Panc1 (cell line): ENCODE data around the gene PCIF1. TPM values are rescaled to one million over a fixed set of nuclear protein-coding genes. Genes with fewer than 3 reads are reported as not detected.

Experiments
- ATAC-seq: fragments of 200-7000 bp; cut with Tn5 transposase; 2 replicates; pipeline ENCODE4 v1.9.1; 2020; ENCODE audit warnings: mild to moderate bottlenecking, moderate library complexity
- BruUV-seq: library from RNA; stranded (reverse); fragments of 400-500 nt; replicated peaks from 2 replicates; lab custom pipeline; 2021; lab: Mats Ljungman, UMichigan
- CTCF ChIA-PET: fragments of 300-600 bp; sonication (Branson Sonifier 250); formaldehyde crosslinking; loops from one replicate; lab custom pipeline; 2022; ENCODE audit warnings: antibody characterized with exemption; lab: Charles Lee
- POLR2A ChIA-PET: fragments of 300-600 bp; sonication (Branson Sonifier 250); formaldehyde crosslinking; loops from one replicate; lab custom pipeline; 2022; ENCODE audit warnings: antibody characterized with exemption; lab: Charles Lee
- DNase-seq: peaks from one replicate; pipeline ENCODE4 v3.0.0-alpha.2; 2010; ENCODE audit warnings: low read depth, low spot score
- H3K27ac ChIP-seq: 2 replicates; pipeline ENCODE4 v1.5.1; 2011; ENCODE audit warnings: mild to moderate bottlenecking, low read length, inconsistent platforms
- H3K27me3 ChIP-seq: fragments of 200-500 bp; sonication (Bioruptor generic); 2 replicates; pipeline ENCODE4 v1.6.0; 2014; ENCODE audit warnings: low read length, inconsistent platforms; ENCODE audit not compliant: control insufficient read depth, insufficient read depth
- H3K36me3 ChIP-seq: fragments of 200-500 bp; sonication (Bioruptor generic); 2 replicates; pipeline ENCODE4 v1.5.1; 2014; ENCODE audit warnings: inconsistent platforms, mild to moderate bottlenecking, low read length, moderate library complexity; ENCODE audit not compliant: control insufficient read depth, insufficient read depth
- H3K4me1 ChIP-seq: 2 replicates; pipeline ENCODE4 v1.5.1; 2011; ENCODE audit warnings: inconsistent platforms, mild to moderate bottlenecking, low read length, moderate library complexity; ENCODE audit not compliant: control insufficient read depth, insufficient read depth
- H3K4me3 ChIP-seq, 2 experiments: 2 replicates each; pipeline ENCODE4 v1.5.1; 2011 to 2012; ENCODE audit warnings: low read depth in 2 of 2, low read length in 2 of 2, mild to moderate bottlenecking in 2 of 2, inconsistent platforms in 1 of 2, moderate library complexity in 1 of 2
- H3K9me3 ChIP-seq: fragments of 200-500 bp; sonication (Bioruptor generic); 2 replicates; pipeline ENCODE4 v1.5.1; 2014; ENCODE audit warnings: low read depth, mild to moderate bottlenecking, inconsistent platforms, low read length, moderate library complexity; ENCODE audit not compliant: control insufficient read depth, insufficient read depth
- CTCF ChIP-seq: fragments of 450-650 bp; IDR thresholded peaks from 2 replicates; pipeline ENCODE4 v1.5.1; 2017; ENCODE audit warnings: mild to moderate bottlenecking
- POLR2AphosphoS5 ChIP-seq: IDR thresholded peaks from 2 replicates; pipeline ENCODE4 v1.6.1; 2012; ENCODE audit warnings: mild to moderate bottlenecking, low read depth, low read length, moderate library complexity
- REST ChIP-seq, 2 experiments: IDR thresholded peaks; 2 replicates each; pipeline ENCODE4 v1.6.1; 2011 to 2012; ENCODE audit warnings: low read depth in 2 of 2, control low read depth in 1 of 2, low read length in 1 of 2, mild to moderate bottlenecking in 1 of 2, moderate library complexity in 1 of 2; ENCODE audit not compliant: insufficient read depth in 1 of 2
- SIN3A ChIP-seq: IDR thresholded peaks from 2 replicates; pipeline ENCODE4 v1.6.1; 2012; ENCODE audit warnings: low read depth, mild to moderate bottlenecking, low read length, moderate library complexity, borderline replicate concordance; ENCODE audit not compliant: insufficient read depth
- TCF7L2 ChIP-seq: IDR thresholded peaks from 2 replicates; pipeline ENCODE4 v1.6.1; 2011; ENCODE audit warnings: mild to moderate bottlenecking, low read depth, low read length, inconsistent platforms
- in situ Hi-C: cut with HindIII; loops from 2 replicates; pipeline ENCODE4 v1.10.0; 2016; ENCODE audit warnings: low sequenced_read_pairs, low pct_unique_long_range_greater_than_20kb
- intact Hi-C: fragments of 100-400 bp; cut with micrococcal nuclease; formaldehyde crosslinking; loops from one replicate; pipeline ENCODE4 v1.10.0; 2022; ENCODE audit not compliant: unreplicated experiment
- total RNA-seq: library from RNA; stranded (reverse); gene quantifications from one replicate; pipeline ENCODE4 v1.2.1, GENCODE V29; 2021; ENCODE audit not compliant: unreplicated experiment

Gene PCIF1
- total RNA-seq, 1 experiment from 2014 or later: 24.6 TPM

GRCh38 chr20:45897289-45897688, 37.2 kb upstream of the PCIF1 start:
- Histone ChIP-seq H3K4me1 (peaks cover 3% of the 10 kb centered on the region), H3K27me3 (no peaks in the 10 kb centered on the region), H3K9me3 (no peaks in the 10 kb centered on the region), H3K36me3 (peaks cover 3% of the 10 kb centered on the region; the same call in 1 of the 2 replicates), H3K27ac (no peak overlapping the region), H3K4me3 (no peak overlapping the region)
- intact Hi-C loops: no loop called here
- BruUV-seq: no TSS peak
- POLR2A ChIA-PET: no interaction called here
- in situ Hi-C loops: no loop called here
- ATAC-seq (no peak), DNase-seq (no peak)
- TF ChIP-seq TCF7L2: no peak
- no peak for TF ChIP-seq CTCF
- no peak for TF ChIP-seq POLR2AphosphoS5
- TF ChIP-seq REST (IDR thresholded peaks at IDR 0.05; ENCODE audit: insufficient read depth in 1 of 2, low read depth in 2 of 2, low read length in 1 of 2): no peak
- TF ChIP-seq SIN3A: no peak
- CTCF ChIA-PET: no interaction called here

- TF ChIP-seq POLR2AphosphoS5: no peak
- TF ChIP-seq REST (IDR thresholded peaks at IDR 0.05; ENCODE audit: insufficient read depth in 1 of 2, low read depth in 2 of 2, low read length in 1 of 2): no peak
- no peak for TF ChIP-seq TCF7L2
- TF ChIP-seq SIN3A: no peak
- TF ChIP-seq CTCF: no peak
- intact Hi-C loops: no loop called here
- Histone ChIP-seq H3K4me3 (no peak overlapping the region), H3K27ac (no peak overlapping the region), H3K9me3 (no peaks in the 10 kb centered on the region), H3K4me1 (no peaks in the 10 kb centered on the region; the same call in 1 of the 2 replicates), H3K27me3 (no peaks in the 10 kb centered on the region), H3K36me3 (peaks cover under 1% of the 10 kb centered on the region; the same call in 1 of the 2 replicates)
- POLR2A ChIA-PET: no interaction called here
- CTCF ChIA-PET: no interaction called here
- in situ Hi-C loops: no loop called here
- DNase-seq (no peak), ATAC-seq (no peak)
- no TSS peak for BruUV-seq
Observed at GRCh38 chr20:45897692-45898091, 36.8 kb upstream of the PCIF1 start.
